Fibroblast of lung (primary cell): ENCODE data around the gene FAM161B.

ENCODE experiments used
- CTCF ChIP-seq, 2 donors: IDR thresholded peaks in 1 of 2; conservative IDR thresholded peaks in 1 of 2; 1 replicate in 1 of 2; 2 replicates in 1 of 2; pipeline ENCODE4 v1.5.1; 2011 to 2012; ENCODE audit warnings: low read length in 2 of 2, control low read depth in 1 of 2, inconsistent platforms in 1 of 2, low read depth in 1 of 2, mild to moderate bottlenecking in 1 of 2
- EZH2 ChIP-seq: IDR thresholded peaks from 2 replicates; pipeline ENCODE4 v1.5.1; 2012; ENCODE audit warnings: low read length, control low read depth, mild to moderate bottlenecking; ENCODE audit errors: missing control alignments

DNA sequence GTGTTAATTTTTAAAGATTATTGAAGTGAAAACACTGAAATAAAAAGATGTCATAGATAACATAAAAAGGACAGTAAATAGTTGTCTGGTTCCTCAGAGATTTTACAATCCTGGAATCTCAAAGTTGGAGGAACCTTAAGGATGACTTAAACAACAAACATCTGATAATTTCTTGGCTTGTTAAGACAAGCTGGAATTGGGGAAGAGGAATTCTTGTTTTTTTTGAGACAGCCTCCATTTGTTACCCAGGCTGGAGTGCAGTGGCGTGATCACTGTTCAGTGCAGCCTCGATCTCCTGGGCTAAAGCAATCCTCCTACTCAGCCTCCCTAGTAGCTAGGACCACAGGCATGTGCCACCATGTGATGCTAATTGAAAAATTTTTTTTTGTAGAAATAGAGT lies 60.9 kb downstream of the FAM161B start:
- TF ChIP-seq CTCF (conservative IDR thresholded peaks at IDR 0.05 in 1 of 2, IDR thresholded peaks at IDR 0.05 in 1 of 2; ENCODE audit: low read depth in 1 of 2, low read length in 2 of 2) (no peak), EZH2 (no peak)
